ENCODE measurements around the gene HELZ. TPM values are rescaled to one million over a fixed set of nuclear protein-coding genes. Genes with fewer than 3 reads are reported as not detected.
"Not testable (repeated sequence)": the region's sequence is repeated elsewhere in the genome, so short reads cannot be mapped to it uniquely, and the experiment has no call there.

Gene HELZ
- total RNA-seq, 1 experiment from 2014 or later, result 42.3 TPM

DNA sequence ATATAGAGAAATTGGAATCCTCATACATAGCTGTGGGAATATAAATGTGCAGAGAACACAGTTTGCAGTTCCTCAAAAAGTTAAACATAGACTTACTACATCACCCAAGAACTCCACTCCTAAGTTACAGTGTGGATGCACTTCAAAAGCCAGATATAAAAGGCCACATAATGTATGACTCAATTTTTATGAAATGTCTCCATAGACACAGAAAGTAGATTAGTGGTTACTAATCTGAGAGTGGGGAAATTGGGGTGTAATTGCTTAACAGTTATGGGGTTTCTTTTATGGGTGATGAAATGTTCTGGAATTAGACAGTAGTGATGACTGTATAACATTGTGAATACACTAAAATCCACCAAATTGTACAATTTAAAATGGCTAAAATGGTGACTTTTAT, 139.8 kb downstream of the HELZ start:
- Histone ChIP-seq H3K4me3 (no peak overlapping the region), H3K27me3 (no peaks in the 10 kb centered on the region), H3K36me3 (peaks cover 40% of the 10 kb centered on the region), H3K4me1 (no peaks in the 10 kb centered on the region), H3K9me3 (replicated peaks) (no peaks in the 10 kb centered on the region), H3K27ac (no peak overlapping the region)
- DNase-seq, result no peak

DNA sequence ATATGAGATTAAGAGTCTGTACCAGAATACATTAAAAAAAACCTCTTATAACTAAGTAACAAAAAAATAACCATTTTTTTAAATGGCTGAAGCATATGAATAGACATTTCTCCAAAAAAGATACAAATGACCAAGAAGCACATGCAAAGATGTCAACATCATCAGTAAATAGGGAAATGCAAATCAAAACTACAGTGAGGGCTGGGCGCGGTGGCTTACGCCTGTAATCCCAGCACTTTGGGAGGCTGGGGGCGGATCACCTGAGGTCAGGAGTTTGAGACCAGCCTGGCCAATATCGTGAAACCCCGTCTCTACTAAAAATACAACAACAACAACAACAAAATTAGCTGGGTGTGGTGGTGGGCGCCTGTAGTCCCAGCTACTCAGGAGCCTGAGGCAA, 140.4 kb downstream of the HELZ start:
- not testable (repeated sequence) for H3K27ac ChIP-seq; H3K4me3 ChIP-seq; H3K9me3 ChIP-seq (replicated peaks); DNase-seq; H3K27me3 ChIP-seq; H3K4me1 ChIP-seq
- peaks cover 38% of the 10 kb centered on the region for H3K36me3 ChIP-seq

DNA sequence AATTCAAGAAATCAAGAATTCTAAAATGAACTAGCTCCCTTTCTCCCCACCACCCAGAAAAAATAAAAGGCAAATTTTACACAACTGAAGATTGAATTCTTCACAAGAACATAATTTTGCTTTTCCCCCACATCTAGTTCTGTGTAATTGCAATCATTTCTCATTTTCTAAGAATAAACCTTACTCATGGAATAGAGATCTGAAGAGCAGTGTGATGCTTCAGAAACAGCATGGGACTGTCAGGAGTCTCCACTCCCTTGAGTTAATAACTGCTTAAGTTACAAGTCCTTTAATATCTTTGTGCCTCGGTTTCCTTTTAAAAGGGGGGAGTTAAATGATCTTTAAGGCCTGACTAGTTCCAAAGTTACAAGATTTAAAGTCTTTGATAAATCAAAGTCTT, 147.0 kb downstream of the HELZ start:
- peaks cover 2% of the 10 kb centered on the region; the same call in 1 of the 2 replicates for H3K36me3 ChIP-seq
- DNase-seq, result no peak
- H3K4me1 ChIP-seq, result no peaks in the 10 kb centered on the region

DNA sequence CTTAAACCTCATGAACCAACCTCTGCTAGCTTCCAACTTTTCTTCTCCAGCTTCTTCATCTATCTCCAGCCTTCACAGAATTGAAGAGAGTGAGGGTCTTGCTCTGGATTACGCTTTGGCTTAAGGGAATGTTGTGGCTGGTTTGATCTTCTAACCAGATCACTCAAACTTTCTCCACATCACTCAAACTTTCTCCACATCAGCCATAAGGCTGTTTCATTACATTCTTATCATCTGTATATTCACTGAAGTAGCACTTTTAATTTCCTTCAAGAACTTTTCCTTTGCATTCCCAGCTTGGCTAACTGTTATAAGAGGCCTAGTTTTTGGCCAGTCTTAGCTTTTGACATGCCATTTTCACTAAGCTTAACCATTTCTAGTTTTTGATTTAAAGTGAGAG, 148.4 kb downstream of the HELZ start:
- H3K27me3 ChIP-seq, result no peaks in the 10 kb centered on the region
- no peaks in the 10 kb centered on the region for H3K9me3 ChIP-seq (replicated peaks)
- H3K4me3 ChIP-seq, result no peak overlapping the region
- no peak overlapping the region for H3K27ac ChIP-seq
- no peaks in the 10 kb centered on the region for H3K4me1 ChIP-seq
- DNase-seq, result no peak
- H3K36me3 ChIP-seq, result peaks cover 4% of the 10 kb centered on the region; the same call in 1 of the 2 replicates

More for the DNA sequence above, 147.0 kb downstream of the HELZ start:
- Histone ChIP-seq H3K4me3 (no peak overlapping the region), H3K27ac (no peak overlapping the region), H3K27me3 (no peaks in the 10 kb centered on the region), H3K9me3 (replicated peaks) (no peaks in the 10 kb centered on the region)

DNA sequence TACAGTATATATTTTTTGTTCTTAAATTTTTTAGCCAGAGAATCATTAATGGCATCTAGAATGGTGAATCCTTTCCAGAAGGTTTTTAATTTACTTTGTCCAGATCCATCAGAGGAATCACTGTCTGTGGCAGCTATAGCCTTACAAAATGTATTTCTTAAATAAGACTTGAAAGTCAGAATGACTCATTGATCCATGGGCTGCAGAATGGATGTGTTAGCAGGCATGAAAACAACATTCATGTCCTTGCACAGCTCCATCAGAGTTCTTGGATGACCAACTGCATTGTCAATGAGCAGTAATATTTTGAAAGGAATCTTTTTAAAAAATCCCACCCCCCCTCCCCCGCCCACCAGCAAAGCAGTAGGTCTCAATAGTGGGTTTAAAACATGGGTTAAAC, 149.2 kb downstream of the HELZ start:
- Histone ChIP-seq H3K9me3 (replicated peaks) (no peaks in the 10 kb centered on the region), H3K36me3 (peaks cover 12% of the 10 kb centered on the region), H3K4me3 (no peak overlapping the region), H3K27ac (no peak overlapping the region), H3K27me3 (no peaks in the 10 kb centered on the region), H3K4me1 (no peaks in the 10 kb centered on the region)
- no peak for DNase-seq

DNA sequence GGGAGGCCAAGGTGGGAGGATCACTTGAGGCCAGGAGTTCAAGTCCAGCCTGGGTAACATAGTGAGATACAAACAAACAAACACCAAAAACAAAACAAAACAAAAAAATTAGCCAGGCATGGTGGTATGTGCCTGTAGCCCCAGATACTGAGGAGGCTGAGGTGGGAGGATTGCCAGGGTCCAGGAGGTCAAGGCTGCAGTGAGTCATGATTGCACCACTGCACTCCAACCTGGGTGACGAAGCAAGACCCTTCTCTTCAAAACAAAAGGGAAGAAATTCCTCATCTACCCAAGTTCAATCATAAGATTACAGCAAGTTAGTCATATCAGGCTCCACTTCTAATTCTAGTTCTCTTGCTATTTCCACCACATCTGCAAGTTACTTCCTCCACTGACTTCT, 149.7 kb downstream of the HELZ start:
- not testable (repeated sequence) for H3K4me3 ChIP-seq; H3K27ac ChIP-seq; DNase-seq; H3K9me3 ChIP-seq (replicated peaks); H3K4me1 ChIP-seq; H3K27me3 ChIP-seq
- H3K36me3 ChIP-seq, result peaks cover 14% of the 10 kb centered on the region

DNA sequence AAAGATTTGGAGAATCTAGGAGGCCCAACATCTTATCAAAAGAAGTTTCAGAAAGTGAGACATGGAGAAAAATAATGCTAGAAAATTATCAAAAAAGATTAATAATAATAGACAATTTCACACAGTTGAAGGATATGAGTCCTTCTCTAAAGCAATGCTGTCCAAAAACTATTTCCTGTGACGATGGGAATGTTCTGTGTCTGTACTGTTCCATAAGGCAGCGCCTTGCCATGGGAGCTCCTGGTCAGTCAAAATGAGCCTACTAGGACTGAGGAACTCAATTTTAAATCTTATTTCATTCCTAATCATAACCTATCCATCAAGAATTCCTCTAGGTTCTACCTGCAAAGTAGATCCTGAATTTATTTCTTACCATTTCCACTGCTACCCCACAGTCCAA, 151.6 kb downstream of the HELZ start:
- H3K9me3 ChIP-seq (replicated peaks), result no peaks in the 10 kb centered on the region
- H3K4me1 ChIP-seq, result no peaks in the 10 kb centered on the region
- no peaks in the 10 kb centered on the region for H3K27me3 ChIP-seq
- peaks cover 19% of the 10 kb centered on the region for H3K36me3 ChIP-seq
- H3K27ac ChIP-seq, result no peak overlapping the region
- no peak for DNase-seq
- no peak overlapping the region for H3K4me3 ChIP-seq

DNA sequence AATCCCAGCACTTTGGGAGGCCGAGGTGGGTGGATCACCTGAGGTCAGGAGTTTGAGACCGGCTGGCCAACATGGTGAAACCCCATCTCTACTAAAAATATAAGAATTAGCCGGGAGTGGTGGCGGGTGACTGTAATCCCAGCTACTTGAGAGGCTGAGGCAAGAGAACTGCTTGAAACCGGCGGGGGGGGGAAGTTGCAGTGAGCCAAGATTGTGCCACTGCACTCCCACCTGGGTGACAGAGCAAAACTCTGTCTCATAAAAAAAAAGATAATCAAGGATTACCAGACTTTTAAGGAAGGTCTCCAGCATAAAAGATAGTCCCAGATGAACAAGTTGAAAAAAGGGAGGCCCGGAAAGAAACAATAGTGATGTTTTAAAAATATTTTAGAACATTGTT, 152.3 kb downstream of the HELZ start:
- not testable (repeated sequence) for H3K27ac ChIP-seq; H3K9me3 ChIP-seq (replicated peaks); H3K27me3 ChIP-seq; H3K4me3 ChIP-seq; H3K4me1 ChIP-seq; DNase-seq
- peaks cover 19% of the 10 kb centered on the region for H3K36me3 ChIP-seq

DNA sequence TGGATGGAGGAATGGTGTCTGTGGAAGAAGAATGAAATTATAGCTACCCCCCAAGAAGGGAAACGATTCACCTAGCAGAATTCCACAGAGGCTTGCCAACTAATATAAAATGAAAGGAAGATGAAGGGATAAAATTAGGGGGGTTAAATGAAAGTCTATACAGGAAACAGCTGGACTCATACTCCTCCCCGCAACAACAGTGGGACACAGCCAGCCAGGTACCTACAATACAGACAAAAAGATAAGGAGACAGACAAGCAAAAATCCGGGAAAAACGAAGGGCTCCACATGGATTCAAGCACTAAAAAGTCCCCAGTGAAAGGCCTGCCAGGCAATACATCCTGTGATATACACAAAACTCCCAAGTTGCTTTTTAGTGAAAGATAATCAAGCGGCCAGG, 152.7 kb downstream of the HELZ start:
- H3K4me1 ChIP-seq, result no peaks in the 10 kb centered on the region
- no peak overlapping the region for H3K4me3 ChIP-seq
- no peaks in the 10 kb centered on the region for H3K27me3 ChIP-seq
- H3K36me3 ChIP-seq, result peaks cover 19% of the 10 kb centered on the region
- no peak overlapping the region for H3K27ac ChIP-seq
- H3K9me3 ChIP-seq (replicated peaks), result no peaks in the 10 kb centered on the region
- no peak for DNase-seq

DNA sequence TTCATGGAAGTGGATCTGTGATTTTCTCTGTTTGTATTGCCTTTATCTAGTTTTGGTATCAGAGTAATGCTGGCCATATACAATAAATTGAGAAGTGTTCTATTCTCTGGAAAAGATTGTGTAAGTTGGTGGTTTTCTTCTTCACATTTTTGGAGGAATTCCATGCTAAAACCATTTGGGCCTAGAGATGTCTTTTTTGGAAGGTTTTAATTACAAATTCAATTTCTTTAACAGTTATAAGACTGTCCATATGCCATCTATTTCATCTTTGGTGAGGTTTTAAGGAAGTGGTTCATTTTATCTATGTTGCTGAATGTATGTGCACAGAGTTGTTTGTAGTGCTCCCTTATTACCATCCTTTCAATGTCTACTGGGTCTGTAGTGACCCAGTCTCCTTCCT, 154.7 kb downstream of the HELZ start:
- Histone ChIP-seq H3K9me3 (replicated peaks) (no peaks in the 10 kb centered on the region), H3K4me1 (no peaks in the 10 kb centered on the region), H3K4me3 (no peak overlapping the region), H3K27me3 (no peaks in the 10 kb centered on the region), H3K36me3 (peaks cover 30% of the 10 kb centered on the region), H3K27ac (no peak overlapping the region)
- no peak for DNase-seq

DNA sequence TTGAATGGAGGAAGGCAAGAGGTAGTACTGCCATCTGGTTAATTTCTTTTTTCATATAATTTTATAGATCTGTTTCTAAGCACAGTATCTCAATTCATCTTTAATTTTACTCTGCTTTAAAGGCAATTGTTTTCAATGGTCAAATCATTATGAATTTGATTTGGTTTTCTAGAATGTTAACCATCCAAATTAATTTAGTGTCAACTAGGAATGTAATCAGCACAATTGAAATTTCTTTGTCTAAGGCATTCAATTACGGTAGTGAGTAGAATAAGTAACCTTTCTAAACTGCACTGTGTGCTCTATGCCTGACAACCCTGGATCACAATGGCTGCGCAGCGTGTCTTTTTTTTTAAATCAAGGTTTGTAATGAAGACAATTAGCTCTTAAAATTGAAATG, 156.4 kb downstream of the HELZ start:
- Histone ChIP-seq H3K27ac (no peak overlapping the region), H3K4me3 (no peak overlapping the region), H3K27me3 (no peaks in the 10 kb centered on the region), H3K4me1 (no peaks in the 10 kb centered on the region), H3K36me3 (peaks cover 30% of the 10 kb centered on the region), H3K9me3 (replicated peaks) (no peaks in the 10 kb centered on the region)
- DNase-seq, result no peak

DNA sequence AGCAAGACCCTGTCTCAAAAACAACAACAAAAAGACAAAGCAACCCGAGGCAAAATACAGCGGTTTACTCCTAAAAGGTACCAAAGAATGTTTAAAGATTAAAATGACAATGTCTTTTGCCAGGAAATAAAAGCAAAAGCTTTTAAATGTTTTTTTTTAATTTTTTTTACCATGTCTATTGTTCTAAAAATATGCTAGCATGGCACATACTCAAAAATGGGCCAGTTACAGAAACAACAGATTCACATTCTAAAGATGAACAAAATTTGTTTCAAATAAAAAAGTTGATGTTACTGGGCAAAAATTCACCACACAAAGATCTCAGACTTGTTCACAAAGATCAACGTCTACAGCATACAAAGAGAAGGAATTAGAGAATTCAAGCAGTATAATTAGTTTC, 159.6 kb downstream of the HELZ start:
- Histone ChIP-seq H3K9me3 (replicated peaks) (no peaks in the 10 kb centered on the region), H3K4me3 (no peak overlapping the region), H3K27ac (no peak overlapping the region), H3K27me3 (no peaks in the 10 kb centered on the region), H3K4me1 (no peaks in the 10 kb centered on the region), H3K36me3 (peaks cover 22% of the 10 kb centered on the region)
- DNase-seq, result no peak

DNA sequence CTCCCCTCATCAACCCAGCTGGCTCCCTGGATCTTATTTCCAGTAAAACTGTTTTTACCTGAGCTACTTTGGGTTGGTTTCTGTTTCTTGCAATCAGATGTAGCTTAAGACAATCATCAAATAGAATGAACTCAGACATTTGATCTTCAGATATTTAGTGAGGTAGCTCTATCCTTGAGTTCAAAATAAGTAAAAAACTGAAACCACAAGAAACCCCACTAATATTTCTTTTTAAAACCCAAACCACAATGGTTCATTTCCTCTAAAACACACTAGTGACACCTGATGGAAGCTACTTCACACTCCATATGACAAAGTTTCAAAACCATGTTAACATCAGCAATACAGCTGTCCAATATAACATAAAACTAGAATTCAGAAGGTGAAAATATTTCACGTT, 162.9 kb downstream of the HELZ start:
- Histone ChIP-seq H3K9me3 (replicated peaks) (no peaks in the 10 kb centered on the region), H3K27me3 (no peaks in the 10 kb centered on the region), H3K4me3 (no peak overlapping the region), H3K4me1 (no peaks in the 10 kb centered on the region), H3K27ac (no peak overlapping the region), H3K36me3 (peaks cover 16% of the 10 kb centered on the region)
- no peak for DNase-seq

DNA sequence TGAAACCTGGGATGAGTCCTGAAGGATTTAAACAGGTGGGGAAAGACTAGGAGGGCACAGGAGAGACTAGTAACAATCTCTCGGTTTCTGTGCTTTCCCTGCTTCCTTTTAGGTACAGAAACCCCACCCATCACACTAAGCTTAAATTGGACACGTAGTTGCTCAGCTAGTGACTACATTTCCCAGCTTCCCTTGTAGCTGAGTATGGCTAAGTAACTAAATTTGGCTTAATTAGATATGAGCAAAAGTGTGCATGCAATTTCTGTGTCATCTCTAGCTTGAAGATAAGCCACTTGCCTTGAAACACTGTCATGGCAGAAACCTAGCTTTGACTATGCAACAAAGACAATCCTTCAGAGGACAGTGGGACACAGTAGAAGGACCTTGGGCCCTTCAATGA, 164.2 kb downstream of the HELZ start:
- Histone ChIP-seq H3K9me3 (replicated peaks) (no peaks in the 10 kb centered on the region), H3K4me1 (no peaks in the 10 kb centered on the region), H3K27me3 (no peaks in the 10 kb centered on the region), H3K27ac (no peak overlapping the region), H3K4me3 (no peak overlapping the region), H3K36me3 (peaks cover 10% of the 10 kb centered on the region)
- peak in 1 of 2 experiments; percentile 21 for DNase-seq

DNA sequence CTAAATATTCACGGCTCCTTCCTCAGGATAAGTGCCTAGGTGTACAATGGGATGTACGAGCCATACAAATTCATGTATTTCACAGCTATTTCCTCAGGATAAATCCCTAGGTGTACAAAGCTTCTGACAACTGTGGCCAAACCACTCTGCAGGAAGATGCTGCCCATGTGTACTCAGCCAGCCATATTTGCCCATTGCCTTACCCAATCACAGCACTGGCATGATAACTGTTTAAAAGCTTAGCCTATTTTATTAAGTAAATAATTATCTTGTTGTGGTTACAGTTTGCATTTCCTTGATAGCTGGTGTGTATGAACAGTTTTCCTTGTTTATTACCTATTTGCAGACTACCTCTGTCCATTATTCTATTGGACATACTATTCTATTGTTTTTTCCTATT, 165.5 kb downstream of the HELZ start:
- peaks cover 9% of the 10 kb centered on the region for H3K36me3 ChIP-seq
- DNase-seq, result no peak
- H3K4me3 ChIP-seq, result no peak overlapping the region
- H3K27ac ChIP-seq, result no peak overlapping the region
- H3K27me3 ChIP-seq, result no peaks in the 10 kb centered on the region
- H3K9me3 ChIP-seq (replicated peaks), result no peaks in the 10 kb centered on the region
- no peaks in the 10 kb centered on the region for H3K4me1 ChIP-seq

DNA sequence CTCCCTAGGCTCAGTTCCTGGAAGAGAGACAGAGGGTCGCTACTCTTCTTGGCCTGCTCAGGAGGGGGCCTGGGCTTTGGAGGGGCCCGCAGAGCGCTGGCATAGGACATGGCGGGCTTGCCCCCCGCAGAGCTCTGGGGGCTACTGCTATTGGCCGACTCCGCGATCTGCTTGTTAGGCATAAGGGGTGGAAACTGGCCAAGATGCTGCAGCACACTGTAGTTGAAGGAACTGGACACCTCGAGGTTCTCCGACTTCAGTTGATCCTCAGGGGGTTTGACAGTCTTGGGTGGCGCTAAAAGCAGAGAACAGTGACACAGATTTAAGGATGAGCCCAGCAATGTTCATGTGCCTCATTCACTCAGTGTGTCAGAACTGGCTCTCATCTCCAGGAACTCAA, 166.7 kb downstream of the HELZ start:
- no peak overlapping the region for H3K27ac ChIP-seq
- no peaks in the 10 kb centered on the region for H3K9me3 ChIP-seq (replicated peaks)
- H3K36me3 ChIP-seq, result peaks cover 3% of the 10 kb centered on the region; the same call in 1 of the 2 replicates
- H3K4me3 ChIP-seq, result no peak overlapping the region
- DNase-seq, result no peak
- no peaks in the 10 kb centered on the region for H3K27me3 ChIP-seq
- no peaks in the 10 kb centered on the region for H3K4me1 ChIP-seq

DNA sequence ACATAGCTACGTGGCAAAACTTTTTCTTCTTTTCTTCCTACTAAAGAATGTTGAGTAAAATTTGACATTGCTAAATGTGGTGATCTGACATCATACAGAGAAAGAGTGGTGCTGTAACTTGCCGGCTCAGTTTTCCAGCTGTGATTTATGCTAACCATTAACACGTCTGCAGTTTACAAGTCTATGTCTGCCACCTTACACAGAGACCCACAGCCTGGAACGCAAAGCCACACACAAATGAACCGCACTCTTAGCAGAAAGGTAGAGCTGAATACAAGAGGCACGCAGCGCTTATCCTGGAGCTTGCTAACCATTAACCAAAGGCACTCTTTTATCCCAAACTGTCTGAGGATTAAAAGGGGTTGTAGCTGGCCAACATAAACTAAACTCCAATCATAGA, 168.7 kb downstream of the HELZ start:
- Histone ChIP-seq H3K27me3 (no peaks in the 10 kb centered on the region), H3K36me3 (peaks cover 3% of the 10 kb centered on the region; the same call in 1 of the 2 replicates)

More for the DNA sequence above, 168.7 kb downstream of the HELZ start:
- no peak overlapping the region for H3K4me3 ChIP-seq
- H3K9me3 ChIP-seq (replicated peaks), result no peaks in the 10 kb centered on the region
- DNase-seq, result no peak
- no peak overlapping the region for H3K27ac ChIP-seq
- no peaks in the 10 kb centered on the region for H3K4me1 ChIP-seq

Data from SJCRH30 (cell line).